ENCODE measurements around the gene TSPAN11. TPM values are rescaled to one million over a fixed set of nuclear protein-coding genes. Genes with fewer than 3 reads are reported as not detected.
A peak's percentile ranks its signal among the peaks of the same experiment; 100 is the strongest.

The TSPAN11 gene
- total RNA-seq: under 0.01 TPM in 1 of 2 replicates, not detected in the other

GRCh38 chr12:30926243-30927221 is at the start of gene TSPAN11:
TSS of gene TSPAN11 (plus strand) at chr12:30926748. CDS start at chr12:30953992, 27,244 bp downstream.
- H3K4me3 ChIP-seq (ENCODE audit: low read depth, low read length): peak within 1 kb of the TSS; percentile 10
- no peak for FAIRE-seq
- H3K36me3 ChIP-seq (ENCODE audit: control insufficient read depth, insufficient read depth, low read length): no peaks in the 10 kb centered on the region
- peaks cover 21% of the 10 kb centered on the region for H3K27me3 ChIP-seq (ENCODE audit: control insufficient read depth, insufficient read depth, low read length)
- TF ChIP-seq, protein P1, sequence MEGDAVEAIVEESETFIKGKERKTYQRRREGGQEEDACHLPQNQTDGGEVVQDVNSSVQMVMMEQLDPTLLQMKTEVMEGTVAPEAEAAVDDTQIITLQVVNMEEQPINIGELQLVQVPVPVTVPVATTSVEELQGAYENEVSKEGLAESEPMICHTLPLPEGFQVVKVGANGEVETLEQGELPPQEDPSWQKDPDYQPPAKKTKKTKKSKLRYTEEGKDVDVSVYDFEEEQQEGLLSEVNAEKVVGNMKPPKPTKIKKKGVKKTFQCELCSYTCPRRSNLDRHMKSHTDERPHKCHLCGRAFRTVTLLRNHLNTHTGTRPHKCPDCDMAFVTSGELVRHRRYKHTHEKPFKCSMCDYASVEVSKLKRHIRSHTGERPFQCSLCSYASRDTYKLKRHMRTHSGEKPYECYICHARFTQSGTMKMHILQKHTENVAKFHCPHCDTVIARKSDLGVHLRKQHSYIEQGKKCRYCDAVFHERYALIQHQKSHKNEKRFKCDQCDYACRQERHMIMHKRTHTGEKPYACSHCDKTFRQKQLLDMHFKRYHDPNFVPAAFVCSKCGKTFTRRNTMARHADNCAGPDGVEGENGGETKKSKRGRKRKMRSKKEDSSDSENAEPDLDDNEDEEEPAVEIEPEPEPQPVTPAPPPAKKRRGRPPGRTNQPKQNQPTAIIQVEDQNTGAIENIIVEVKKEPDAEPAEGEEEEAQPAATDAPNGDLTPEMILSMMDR (IDR thresholded peaks at IDR 0.05; ENCODE audit: insufficient read depth, low read length, severe bottlenecking): no peak
- DNase-seq (ENCODE audit: low read depth): no peak

DNA sequence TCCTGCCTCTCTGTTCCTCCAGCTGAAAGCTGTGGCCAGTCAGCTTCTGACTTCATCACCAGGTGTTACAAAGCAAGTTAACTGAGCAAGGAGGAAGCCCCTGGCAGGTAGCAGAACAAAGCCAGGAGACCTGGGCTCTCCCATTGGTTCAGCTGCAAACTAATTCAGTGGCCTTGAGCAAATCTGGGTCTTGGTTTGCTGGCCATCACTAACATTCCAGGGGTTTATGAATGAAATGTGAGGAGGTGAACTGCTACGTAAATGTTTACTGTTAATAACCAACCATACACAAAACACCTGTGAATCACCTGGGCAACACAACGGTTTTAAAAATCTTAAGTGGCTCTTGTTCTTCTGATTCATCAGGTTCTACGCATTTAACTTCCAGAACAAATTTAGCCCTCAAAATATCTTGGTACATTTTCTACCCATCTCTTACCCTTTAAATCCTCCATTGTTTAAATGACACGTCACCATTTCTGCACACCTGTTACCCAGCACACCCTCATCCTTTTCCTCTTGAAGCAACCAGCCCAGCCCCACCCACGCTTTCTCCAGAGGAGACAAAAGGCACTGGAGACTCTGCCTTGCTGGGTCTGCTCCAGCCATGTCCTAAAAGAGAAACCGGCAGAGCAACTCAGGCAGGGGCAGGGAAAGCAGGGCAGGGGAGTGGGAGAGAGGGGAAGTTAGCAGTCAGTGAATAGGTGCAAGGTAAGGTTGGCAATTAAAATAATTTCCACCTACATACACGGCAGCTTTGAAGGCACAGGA is 49.3 kb upstream of the TSPAN11 start:
- DNase-seq (ENCODE audit: low read depth): peak; percentile 32
- Histone ChIP-seq H3K36me3 (ENCODE audit: control insufficient read depth, insufficient read depth, low read length) (no peaks in the 10 kb centered on the region), H3K27me3 (ENCODE audit: control insufficient read depth, insufficient read depth, low read length) (peaks cover 8% of the 10 kb centered on the region), H3K4me3 (ENCODE audit: low read depth, low read length) (no peak overlapping the region)
- no peak for FAIRE-seq
- TF ChIP-seq, protein P1 (IDR thresholded peaks at IDR 0.05; ENCODE audit: insufficient read depth, low read length, severe bottlenecking): no peak

DNA sequence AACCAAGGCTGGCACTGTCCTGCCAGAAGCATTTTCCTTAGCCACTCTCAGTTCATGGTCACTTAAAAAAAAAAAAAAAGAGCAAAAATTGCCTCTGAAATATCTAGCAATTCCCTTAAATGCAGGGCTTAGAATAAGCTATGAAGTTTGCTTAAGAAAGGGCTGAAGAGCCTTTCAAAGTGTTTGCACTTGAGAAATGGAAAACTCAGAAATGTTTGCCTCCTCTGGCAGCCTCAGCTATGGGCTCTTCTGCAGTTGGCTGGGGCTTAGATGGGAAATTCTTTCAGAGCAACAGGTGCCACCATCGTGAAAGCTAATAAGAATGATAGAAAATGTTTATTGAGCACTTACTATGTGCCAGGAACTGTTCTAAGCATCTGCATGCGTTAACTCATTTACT is 48.5 kb upstream of the TSPAN11 start:
- Histone ChIP-seq H3K36me3 (ENCODE audit: control insufficient read depth, insufficient read depth, low read length) (no peaks in the 10 kb centered on the region), H3K4me3 (ENCODE audit: low read depth, low read length) (no peak overlapping the region), H3K27me3 (ENCODE audit: control insufficient read depth, insufficient read depth, low read length) (peaks cover 8% of the 10 kb centered on the region)
- FAIRE-seq (no peak), DNase-seq (ENCODE audit: low read depth) (no peak)
- TF ChIP-seq, protein P1 (IDR thresholded peaks at IDR 0.05; ENCODE audit: insufficient read depth, low read length, severe bottlenecking): no peak

DNA sequence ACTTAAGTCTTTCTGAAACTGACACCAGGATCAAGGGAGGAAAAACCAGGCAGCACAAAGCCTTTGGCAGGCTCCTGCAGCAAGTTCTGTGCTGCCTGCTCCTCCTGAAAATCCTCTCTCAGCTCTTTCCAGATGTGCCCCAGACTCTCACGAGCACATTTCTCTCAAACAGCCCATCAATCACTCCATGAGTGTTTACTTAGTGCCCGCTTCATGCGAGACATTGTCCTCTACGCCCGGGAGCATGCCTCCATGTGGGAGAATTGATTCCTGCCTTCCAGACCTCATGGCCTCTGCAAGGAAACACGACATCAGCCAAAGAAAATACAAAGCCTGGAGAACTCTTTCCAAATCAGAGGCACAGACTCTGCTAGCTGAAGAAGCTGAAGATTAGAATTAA is 46.5 kb upstream of the TSPAN11 start:
- DNase-seq (ENCODE audit: low read depth) (no peak), FAIRE-seq (no peak)
- Histone ChIP-seq H3K4me3 (ENCODE audit: low read depth, low read length) (no peak overlapping the region), H3K27me3 (ENCODE audit: control insufficient read depth, insufficient read depth, low read length) (peaks cover 8% of the 10 kb centered on the region), H3K36me3 (ENCODE audit: control insufficient read depth, insufficient read depth, low read length) (no peaks in the 10 kb centered on the region)
- TF ChIP-seq, protein P1 (IDR thresholded peaks at IDR 0.05; ENCODE audit: insufficient read depth, low read length, severe bottlenecking): no peak

DNA sequence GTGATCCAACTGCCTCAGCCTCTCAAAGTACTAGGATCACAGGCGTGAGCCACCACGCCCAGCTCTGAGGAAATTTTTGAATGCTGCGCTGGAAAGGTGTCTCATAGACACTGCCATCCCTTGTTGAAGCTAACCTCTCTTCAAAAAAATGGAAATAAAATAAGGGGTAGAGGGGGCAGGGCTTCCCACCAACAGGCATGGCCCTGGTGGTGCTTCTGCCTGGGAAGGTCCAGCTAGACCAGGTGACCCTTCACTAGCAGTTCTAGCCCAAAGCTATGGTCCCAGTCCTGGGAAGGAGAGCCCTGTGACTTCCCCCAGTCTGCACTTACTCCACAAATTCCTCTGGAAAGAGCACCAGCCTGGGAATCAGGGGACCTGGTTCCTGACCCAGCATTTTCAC is 45.7 kb upstream of the TSPAN11 start:
- no peak overlapping the region for H3K4me3 ChIP-seq (ENCODE audit: low read depth, low read length)
- TF ChIP-seq, protein P1 (IDR thresholded peaks at IDR 0.05; ENCODE audit: insufficient read depth, low read length, severe bottlenecking): no peak
- FAIRE-seq (no peak), DNase-seq (ENCODE audit: low read depth) (no peak)
- H3K36me3 ChIP-seq (ENCODE audit: control insufficient read depth, insufficient read depth, low read length): no peaks in the 10 kb centered on the region
- peaks cover 8% of the 10 kb centered on the region for H3K27me3 ChIP-seq (ENCODE audit: control insufficient read depth, insufficient read depth, low read length)
